ENCODE measurements around the gene RASD2. TPM values are rescaled to one million over a fixed set of nuclear protein-coding genes. Genes with fewer than 3 reads are reported as not detected.

Gene RASD2
- total RNA-seq, 4 donors from 2014 or later: 8.5 to 19.7 (median 13.9) TPM

DNA sequence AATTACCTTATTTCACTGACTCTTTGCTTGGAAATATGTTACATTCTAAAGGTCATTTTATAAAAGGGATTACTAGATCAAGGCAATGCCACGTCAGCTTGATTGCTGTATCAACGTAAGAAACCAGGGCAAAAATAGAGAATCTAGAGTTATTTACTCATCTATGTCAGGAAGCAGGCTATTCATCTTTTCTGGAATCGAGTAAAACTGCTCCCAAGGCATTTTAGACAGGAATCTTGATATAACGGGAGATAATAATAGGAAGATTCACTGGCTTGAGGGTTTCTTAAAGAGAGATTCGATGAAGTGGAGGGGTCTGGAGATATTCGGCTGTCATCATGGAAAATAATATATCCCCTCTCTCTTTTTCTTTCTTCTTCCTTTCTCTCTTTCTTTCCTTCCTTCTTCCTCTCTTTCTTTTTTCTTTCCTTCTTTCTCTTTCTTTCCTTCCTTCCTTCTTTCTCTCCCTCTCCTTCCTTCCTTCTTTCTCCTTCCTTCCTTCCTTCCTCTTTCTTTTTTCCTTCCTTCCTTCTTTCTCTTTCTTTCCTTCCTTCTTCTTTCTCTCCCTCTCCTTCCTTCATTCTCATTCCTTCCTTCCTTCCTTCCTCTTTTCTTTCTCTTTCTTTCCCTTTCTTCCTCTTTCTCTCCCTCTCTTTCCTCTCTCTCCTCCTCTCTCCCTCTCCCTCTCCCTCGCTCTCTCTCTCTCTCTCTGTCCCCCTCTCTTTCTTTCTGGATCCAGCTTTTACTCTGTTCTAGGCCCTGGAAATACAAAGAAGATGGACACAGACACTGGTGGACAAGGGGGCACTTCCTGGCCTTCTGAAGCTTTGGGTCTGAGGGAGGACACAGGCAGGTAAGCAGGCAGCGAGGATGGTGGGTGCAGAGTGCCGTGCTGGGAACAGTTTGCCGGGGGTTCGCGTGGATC lies 18.1 kb upstream of the RASD2 start:
- H3K27ac ChIP-seq: peak overlapping the region in 1 of 4 donors; percentile 52
- H3K27me3 ChIP-seq: no peaks in the 10 kb centered on the region
- in situ Hi-C loops (cut with MboI; ENCODE audit: low pct_ligation_motif_present in 1 of 4, low pct_unique_long_range_greater_than_20kb in 1 of 4, low sequenced_read_pairs in 3 of 4): no loop called here

GRCh38 chr22:35523167-35523947 lies 17.3 kb upstream of the RASD2 start:
- DNase-seq: no peak
- 58 to 100% methylated on average over 2 to 17 of the region's 17 CpGs for WGBS, 2 donors (ENCODE audit: low coverage in 1 of 2)

More for the DNA sequence above, 18.1 kb upstream of the RASD2 start:
- Histone ChIP-seq H3K9me3 (no peaks in the 10 kb centered on the region), H3K4me3 (no peak overlapping the region), H3K4me1 (peaks cover 0 to 16% (median 3%) of the 10 kb centered on the region in 4 donors), H3K36me3 (no peaks in the 10 kb centered on the region)
- 80 to 81% methylated on average over 12 of the region's 12 CpGs for WGBS, 2 donors (ENCODE audit: low coverage in 1 of 2)
- TF ChIP-seq CTCF (IDR thresholded peaks at IDR 0.05) (no peak), POLR2AphosphoS5 (IDR thresholded peaks at IDR 0.05) (no peak), EP300 (IDR thresholded peaks at IDR 0.05; ENCODE audit: low read depth) (no peak), POLR2A (IDR thresholded peaks at IDR 0.05) (no peak)
- intact Hi-C loops (cut with DNase I; ENCODE audit: low total_unique reads): no loop called here
- DNase-seq: no peak

DNA sequence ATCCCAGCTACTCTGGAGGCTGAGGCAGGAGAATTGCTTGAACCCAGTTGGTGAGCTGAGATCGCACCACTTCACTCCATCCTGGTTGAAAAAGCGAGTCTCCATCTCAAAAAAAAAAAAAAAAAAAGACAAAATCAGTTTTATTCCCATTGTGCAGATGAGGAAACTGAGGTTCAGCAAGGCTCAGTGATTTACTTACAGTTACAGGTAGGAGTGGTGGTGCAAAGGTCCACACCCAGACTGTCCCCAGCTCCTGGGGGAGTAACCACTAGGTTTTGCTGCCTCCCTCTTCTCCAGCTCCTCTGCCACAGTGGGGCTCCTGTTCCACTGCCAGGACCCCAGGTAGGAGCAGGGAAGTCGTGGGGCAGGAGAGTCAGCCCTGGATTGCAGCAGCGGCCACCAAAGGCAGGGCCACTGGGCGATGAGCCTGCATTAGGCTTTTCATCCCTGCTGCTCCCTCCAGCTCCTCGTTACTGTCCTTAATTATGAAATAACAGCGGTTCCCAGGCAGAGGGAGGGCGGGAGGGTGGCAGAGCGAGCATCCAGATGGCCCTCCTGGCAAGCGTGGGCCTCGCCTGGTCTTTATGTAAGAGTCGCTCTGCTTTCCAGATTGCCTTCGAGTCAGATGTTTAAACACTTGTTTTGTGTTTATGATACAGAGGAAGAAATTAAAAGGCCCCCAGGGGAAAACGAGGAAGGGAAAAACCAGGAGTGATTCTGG lies 15.5 kb upstream of the RASD2 start:
- no peaks in the 10 kb centered on the region for H3K27me3 ChIP-seq
- in situ Hi-C loops (cut with MboI; ENCODE audit: low pct_ligation_motif_present in 1 of 4, low pct_unique_long_range_greater_than_20kb in 1 of 4, low sequenced_read_pairs in 3 of 4): no loop called here
- no peaks in the 10 kb centered on the region for H3K9me3 ChIP-seq
- H3K4me3 ChIP-seq: no peak overlapping the region
- peak overlapping the region; percentile 6 to 66 (median 46) for H3K27ac ChIP-seq
- no peaks in the 10 kb centered on the region for H3K36me3 ChIP-seq
- intact Hi-C loops (cut with DNase I; ENCODE audit: low total_unique reads): no loop called here
- H3K4me1 ChIP-seq: peaks cover 0 to 16% (median 3%) of the 10 kb centered on the region in 4 donors
- WGBS, 2 donors (ENCODE audit: low coverage in 1 of 2): 40 to 55% methylated on average over 2 to 14 of the region's 14 CpGs
- no peak for DNase-seq
- peak in 2 of 3 donors; percentile 35 to 46 for TF ChIP-seq POLR2AphosphoS5 (IDR thresholded peaks at IDR 0.05)
- TF ChIP-seq CTCF (IDR thresholded peaks at IDR 0.05): no peak
- no peak for TF ChIP-seq EP300 (IDR thresholded peaks at IDR 0.05; ENCODE audit: low read depth)
- TF ChIP-seq POLR2A (IDR thresholded peaks at IDR 0.05): no peak

More at GRCh38 chr22:35523167-35523947, 17.3 kb upstream of the RASD2 start:
- Histone ChIP-seq H3K36me3 (no peaks in the 10 kb centered on the region), H3K4me3 (no peak overlapping the region), H3K27ac (peak overlapping the region in 2 of 4 donors; percentile 24 to 52), H3K4me1 (peaks cover 0 to 16% (median 3%) of the 10 kb centered on the region in 4 donors), H3K9me3 (no peaks in the 10 kb centered on the region), H3K27me3 (no peaks in the 10 kb centered on the region)
- TF ChIP-seq CTCF (IDR thresholded peaks at IDR 0.05): no peak
- peak in 2 of 3 donors; percentile 31 to 57 for TF ChIP-seq POLR2AphosphoS5 (IDR thresholded peaks at IDR 0.05)
- intact Hi-C loops (cut with DNase I; ENCODE audit: low total_unique reads): no loop called here
- in situ Hi-C loops (cut with MboI; ENCODE audit: low pct_ligation_motif_present in 1 of 4, low pct_unique_long_range_greater_than_20kb in 1 of 4, low sequenced_read_pairs in 3 of 4): no loop called here

Measured in transverse colon (tissue), 4 donors.